Testis (tissue), 3 donors: ENCODE measurements around the gene GATA1. TPM values are rescaled to one million over a fixed set of nuclear protein-coding genes. Genes with fewer than 3 reads are reported as not detected.
"Not testable (repeated sequence)": the region's sequence is repeated elsewhere in the genome, so short reads cannot be mapped to it uniquely, and the experiment has no call there.

Source experiments
- DNase-seq: peaks from one replicate; pipeline ENCODE4 v3.0.0-alpha.2; 2019
- H3K27ac ChIP-seq, 2 donors: fragments of 200-600 bp; sonication (generic); one replicate each; pipeline ENCODE4 v1.5.1; 2019
- H3K27me3 ChIP-seq: fragments of 200-600 bp; sonication (generic); one replicate; pipeline ENCODE4 v1.5.1; 2019
- H3K36me3 ChIP-seq: fragments of 200-600 bp; sonication (generic); one replicate; pipeline ENCODE4 v1.5.1; 2017; ENCODE audit warnings: low read depth; ENCODE audit errors: missing control alignments
- H3K4me1 ChIP-seq: fragments of 200-600 bp; sonication (generic); one replicate; pipeline ENCODE4 v1.5.1; 2019
- H3K4me3 ChIP-seq, 2 donors: fragments of 200-600 bp; sonication (generic); one replicate each; pipeline ENCODE4 v1.5.1; 2017 to 2019
- H3K9me3 ChIP-seq: fragments of 200-600 bp; sonication (generic); one replicate; pipeline ENCODE4 v1.5.1; 2017
- POLR2A ChIP-seq: fragments of 450-650 bp; IDR thresholded peaks from one replicate; pipeline ENCODE4 v1.6.1; 2017; ENCODE audit warnings: antibody characterized with exemption, mild to moderate bottlenecking, moderate library complexity
- WGBS, 2 donors: methylation state at CpG; one replicate each; pipeline ENCODE4 v1.1.5; 2018; 5-methylcytosine and 5-hydroxymethylcytosine counted together
- intact Hi-C: fragments of 100-400 bp; cut with DNase I; formaldehyde crosslinking; loops from one replicate; pipeline ENCODE4 v1.15.1; 2023; ENCODE audit warnings: low total_unique reads
- polyA plus RNA-seq: library from polyadenylated mRNA; stranded (reverse); fragments of 350-450 nt; fragmentation: Illumina TruSeq; extraction: RNeasy Lipid Tissue Mini Kit (QIAGEN cat#74804); gene quantifications from one replicate; pipeline ENCODE4 v1.2.3, GENCODE V29; 2014; ENCODE audit warnings: low read depth, low replicate concordance; ENCODE audit not compliant: insufficient read depth
- total RNA-seq, 2 donors: library from RNA; depleted of rRNA; stranded (reverse); fragments of >200 nt; gene quantifications; one replicate each; pipeline ENCODE4 v1.2.3, GENCODE V29; 2016
- TF ChIP-seq, protein P1 (sequence below), 3 experiments: fragments of 450-650 bp in 2 of 3; fragments of 200-600 bp in 1 of 3; sonication (generic) in 1 of 3; IDR thresholded peaks; one replicate each; pipeline ENCODE4 v1.5.1; 2016 to 2019; ENCODE audit warnings: antibody characterized with exemption in 3 of 3, mild to moderate bottlenecking in 2 of 3, moderate library complexity in 1 of 3

GATA1 gene
- total and polyA plus RNA-seq, 3 donors from 2014 or later: 0.24 to 1.3 TPM; not detected in 1

DNA sequence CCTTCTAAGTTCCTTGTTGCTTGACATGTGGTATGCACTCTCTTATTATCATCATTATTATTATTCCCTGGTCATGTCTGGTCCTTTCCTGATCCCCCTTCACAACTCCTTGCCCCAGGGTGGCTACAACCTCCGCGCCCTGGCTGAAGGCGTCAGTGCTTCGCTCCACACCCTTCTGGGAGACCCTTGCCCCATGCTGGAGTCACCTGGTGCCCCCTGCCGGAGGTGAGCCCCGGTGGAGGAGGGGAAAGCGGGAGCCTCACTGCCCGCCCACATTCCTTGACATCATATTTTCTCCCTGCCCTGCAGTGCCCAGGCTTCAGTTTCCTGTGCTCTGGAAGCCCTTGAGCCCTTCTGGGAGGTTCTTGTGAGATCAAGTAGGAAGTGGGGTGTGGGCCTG, 28.9 kb downstream of the GATA1 start:
- Histone ChIP-seq H3K9me3 (no peaks in the 10 kb centered on the region), H3K27ac (no peak overlapping the region), H3K4me3 (no peak overlapping the region), H3K4me1 (no peaks in the 10 kb centered on the region), H3K27me3 (no peaks in the 10 kb centered on the region), H3K36me3 (no peaks in the 10 kb centered on the region)
- TF ChIP-seq, protein P1, sequence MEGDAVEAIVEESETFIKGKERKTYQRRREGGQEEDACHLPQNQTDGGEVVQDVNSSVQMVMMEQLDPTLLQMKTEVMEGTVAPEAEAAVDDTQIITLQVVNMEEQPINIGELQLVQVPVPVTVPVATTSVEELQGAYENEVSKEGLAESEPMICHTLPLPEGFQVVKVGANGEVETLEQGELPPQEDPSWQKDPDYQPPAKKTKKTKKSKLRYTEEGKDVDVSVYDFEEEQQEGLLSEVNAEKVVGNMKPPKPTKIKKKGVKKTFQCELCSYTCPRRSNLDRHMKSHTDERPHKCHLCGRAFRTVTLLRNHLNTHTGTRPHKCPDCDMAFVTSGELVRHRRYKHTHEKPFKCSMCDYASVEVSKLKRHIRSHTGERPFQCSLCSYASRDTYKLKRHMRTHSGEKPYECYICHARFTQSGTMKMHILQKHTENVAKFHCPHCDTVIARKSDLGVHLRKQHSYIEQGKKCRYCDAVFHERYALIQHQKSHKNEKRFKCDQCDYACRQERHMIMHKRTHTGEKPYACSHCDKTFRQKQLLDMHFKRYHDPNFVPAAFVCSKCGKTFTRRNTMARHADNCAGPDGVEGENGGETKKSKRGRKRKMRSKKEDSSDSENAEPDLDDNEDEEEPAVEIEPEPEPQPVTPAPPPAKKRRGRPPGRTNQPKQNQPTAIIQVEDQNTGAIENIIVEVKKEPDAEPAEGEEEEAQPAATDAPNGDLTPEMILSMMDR (IDR thresholded peaks at IDR 0.05): no peak
- no peak for TF ChIP-seq POLR2A
- WGBS, 2 donors: 88 to 100% methylated on average over 4 to 8 of the region's 8 CpGs
- no peak for DNase-seq
- intact Hi-C loops: no loop called here

DNA sequence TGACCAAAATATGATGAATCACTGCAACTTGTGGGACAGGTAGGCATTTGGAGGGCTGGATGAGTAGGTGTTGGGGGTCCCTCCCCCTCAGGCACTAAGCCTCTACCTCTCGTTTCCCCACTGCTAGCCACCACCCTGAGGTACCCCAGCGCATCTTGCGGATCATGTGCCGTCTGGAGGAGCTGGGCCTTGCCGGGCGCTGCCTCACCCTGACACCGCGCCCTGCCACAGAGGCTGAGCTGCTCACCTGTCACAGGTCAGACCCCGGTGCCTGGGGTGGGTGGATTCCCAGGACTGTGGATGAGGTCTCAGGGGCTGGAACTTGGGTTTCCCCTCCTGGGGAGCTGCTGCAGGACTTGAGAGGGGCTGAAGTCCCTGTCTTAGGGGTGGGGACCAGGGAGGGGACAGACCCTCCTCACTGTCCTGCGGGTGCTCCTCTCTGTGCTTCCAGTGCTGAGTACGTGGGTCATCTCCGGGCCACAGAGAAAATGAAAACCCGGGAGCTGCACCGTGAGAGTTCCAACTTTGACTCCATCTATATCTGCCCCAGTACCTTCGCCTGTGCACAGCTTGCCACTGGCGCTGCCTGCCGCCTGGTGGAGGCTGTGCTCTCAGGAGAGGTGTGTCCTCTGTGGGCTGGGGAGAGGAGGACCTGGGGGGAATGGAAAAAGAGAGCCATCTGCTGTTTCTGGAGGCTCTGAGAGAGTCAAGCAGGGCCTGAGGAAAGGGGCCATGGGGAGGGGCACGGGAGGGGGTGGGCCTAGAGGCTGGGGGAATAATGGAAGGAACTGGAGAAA, 29.8 kb downstream of the GATA1 start:
- TF ChIP-seq, protein P1 (IDR thresholded peaks at IDR 0.05): no peak
- TF ChIP-seq POLR2A: no peak
- Histone ChIP-seq H3K4me3 (no peak overlapping the region), H3K27me3 (no peaks in the 10 kb centered on the region), H3K36me3 (no peaks in the 10 kb centered on the region), H3K27ac (no peak overlapping the region), H3K4me1 (no peaks in the 10 kb centered on the region), H3K9me3 (no peaks in the 10 kb centered on the region)
- intact Hi-C loops: no loop called here
- WGBS, 2 donors: 92 to 94% methylated on average over 3 to 13 of the region's 18 CpGs
- DNase-seq: no peak

DNA sequence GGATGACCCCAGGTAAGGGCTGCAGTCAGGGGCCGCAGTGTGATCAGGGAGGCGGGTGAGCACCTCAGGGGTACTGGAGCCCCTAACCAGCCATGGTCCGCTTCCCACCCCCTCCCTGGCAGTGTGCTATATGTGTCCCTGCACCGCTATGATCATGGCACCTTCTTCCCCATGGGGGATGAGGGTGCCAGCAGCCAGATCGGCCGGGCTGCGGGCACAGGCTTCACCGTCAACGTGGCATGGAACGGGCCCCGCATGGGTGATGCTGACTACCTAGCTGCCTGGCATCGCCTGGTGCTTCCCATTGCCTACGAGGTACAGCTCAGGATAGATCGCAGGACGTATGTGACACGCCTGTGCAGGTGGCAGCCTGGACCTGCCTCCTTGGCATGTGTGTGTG, 31.7 kb downstream of the GATA1 start:
- no peak for DNase-seq

DNA sequence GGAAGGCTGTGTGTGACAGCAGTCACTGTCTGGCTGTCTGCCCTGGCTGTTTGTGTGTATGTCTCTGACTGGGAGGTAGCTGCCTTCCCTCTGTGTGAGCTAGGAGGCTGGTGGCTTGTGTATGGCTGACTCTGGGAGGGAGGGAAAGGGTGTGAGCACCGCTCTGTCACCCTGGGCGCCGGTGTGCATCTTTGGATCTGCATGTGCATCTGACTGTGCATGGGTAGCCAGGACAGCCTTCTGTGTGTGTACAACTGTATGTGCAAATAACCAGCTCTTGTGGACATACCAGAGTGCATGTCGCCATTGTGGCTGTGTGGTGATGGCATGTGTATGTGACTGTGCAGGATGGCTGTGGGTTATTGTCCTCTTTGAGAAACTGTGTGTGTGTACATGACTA, 32.5 kb downstream of the GATA1 start:
- H3K9me3 ChIP-seq: no peaks in the 10 kb centered on the region
- H3K4me3 ChIP-seq: no peak overlapping the region
- intact Hi-C loops: no loop called here
- no peaks in the 10 kb centered on the region for H3K36me3 ChIP-seq
- no peaks in the 10 kb centered on the region for H3K27me3 ChIP-seq
- no peaks in the 10 kb centered on the region for H3K4me1 ChIP-seq
- WGBS, 2 donors: 100% methylated on average over 2 to 3 of the region's 4 CpGs
- H3K27ac ChIP-seq: no peak overlapping the region
- DNase-seq: no peak
- TF ChIP-seq, protein P1 (IDR thresholded peaks at IDR 0.05): no peak
- no peak for TF ChIP-seq POLR2A

More for the DNA sequence above, 31.7 kb downstream of the GATA1 start:
- Histone ChIP-seq H3K9me3 (no peaks in the 10 kb centered on the region), H3K4me3 (no peak overlapping the region), H3K27ac (no peak overlapping the region), H3K36me3 (no peaks in the 10 kb centered on the region), H3K4me1 (no peaks in the 10 kb centered on the region), H3K27me3 (no peaks in the 10 kb centered on the region)
- no peak for TF ChIP-seq POLR2A
- WGBS, 2 donors: 87 to 100% methylated on average over 1 to 12 of the region's 16 CpGs
- intact Hi-C loops: no loop called here

DNA sequence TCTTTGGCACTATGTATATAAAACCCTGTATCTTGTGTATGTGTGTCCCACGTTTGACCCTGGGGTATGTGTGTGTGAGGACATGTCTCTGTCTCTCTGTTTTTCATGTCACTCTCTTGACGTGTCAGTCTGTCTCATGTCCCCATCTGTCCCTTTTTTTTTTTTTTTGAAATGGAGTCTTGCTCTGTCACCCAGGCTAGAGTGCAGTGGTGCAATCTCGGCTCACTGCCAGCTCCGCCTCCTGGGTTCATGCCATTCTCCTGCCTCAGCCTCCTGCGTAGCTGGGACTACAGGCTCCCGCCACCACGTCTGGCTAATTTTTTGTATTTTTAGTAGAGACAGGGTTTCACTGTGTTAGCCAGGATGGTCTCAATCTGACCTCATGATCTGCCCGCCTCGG, 33.0 kb downstream of the GATA1 start:
- H3K27ac ChIP-seq, H3K4me1 ChIP-seq, H3K27me3 ChIP-seq, H3K4me3 ChIP-seq, DNase-seq, intact Hi-C loops, H3K9me3 ChIP-seq, H3K36me3 ChIP-seq: not testable (repeated sequence)
- WGBS, 2 donors: 68 to 89% methylated on average over 6 to 8 of the region's 9 CpGs

DNA sequence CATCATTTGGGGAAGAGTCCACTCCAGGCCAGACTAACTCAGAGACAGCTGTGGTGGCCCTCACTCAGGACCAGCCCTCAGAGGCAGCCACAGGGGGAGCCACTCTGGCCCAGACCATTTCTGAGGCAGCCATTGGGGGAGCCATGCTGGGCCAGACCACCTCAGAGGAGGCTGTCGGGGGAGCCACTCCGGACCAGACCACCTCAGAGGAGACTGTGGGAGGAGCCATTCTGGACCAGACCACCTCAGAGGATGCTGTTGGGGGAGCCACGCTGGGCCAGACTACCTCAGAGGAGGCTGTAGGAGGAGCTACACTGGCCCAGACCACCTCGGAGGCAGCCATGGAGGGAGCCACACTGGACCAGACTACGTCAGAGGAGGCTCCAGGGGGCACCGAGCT, 36.7 kb downstream of the GATA1 start:
- no peak for DNase-seq
- 57% methylated on average over 3 of the region's 6 CpGs; no CpG with 5 or more reads in 1 of the 2 donors for WGBS, 2 donors
- H3K4me1 ChIP-seq: no peaks in the 10 kb centered on the region
- no peaks in the 10 kb centered on the region for H3K36me3 ChIP-seq
- H3K9me3 ChIP-seq: no peaks in the 10 kb centered on the region
- H3K27me3 ChIP-seq: no peaks in the 10 kb centered on the region
- TF ChIP-seq, protein P1 (IDR thresholded peaks at IDR 0.05): no peak
- no peak for TF ChIP-seq POLR2A
- intact Hi-C loops: no loop called here
- no peak overlapping the region for H3K4me3 ChIP-seq
- no peak overlapping the region for H3K27ac ChIP-seq
